Stimulated activated CD8-positive, alpha-beta memory T cell treated with anti-CD3 and anti-CD28 coated beads, Interleukin-12 subunit alpha, Interleukin-12 subunit beta, amount 100 ng/mL, for 1 hour (primary cell): ENCODE results near the gene FAM13A.
"Not testable (repeated sequence)": the region's sequence is repeated elsewhere in the genome, so short reads cannot be mapped to it uniquely, and the experiment has no call there.

Source experiments
- DNase-seq: peaks from one replicate; pipeline ENCODE4 v3.0.0-alpha.2; 2020; ENCODE audit warnings: low read depth

Gene FAM13A

GRCh38 chr4:88998891-88999290 is 58.1 kb downstream of the FAM13A start:
- DNase-seq, result no peak

- DNase-seq, result no peak
Observed at GRCh38 chr4:88998001-88998400, 59.0 kb downstream of the FAM13A start.

GRCh38 chr4:88995874-88996273 is 61.1 kb downstream of the FAM13A start:
- DNase-seq, result no peak

GRCh38 chr4:88995257-88995656 is 61.7 kb downstream of the FAM13A start:
- not testable (repeated sequence) for DNase-seq

- no peak for DNase-seq
Observed at GRCh38 chr4:88993246-88993645, 63.7 kb downstream of the FAM13A start.

GRCh38 chr4:88991746-88992145 is 65.2 kb downstream of the FAM13A start:
- DNase-seq, result no peak

GRCh38 chr4:88989990-88990389 is 67.0 kb downstream of the FAM13A start:
- no peak for DNase-seq

GRCh38 chr4:88985088-88985773 is 71.8 kb downstream of the FAM13A start:
- no peak for DNase-seq

- DNase-seq, result no peak
Observed at GRCh38 chr4:88982757-88983156, 74.2 kb downstream of the FAM13A start.

GRCh38 chr4:88981993-88982392 is 75.0 kb downstream of the FAM13A start:
- no peak for DNase-seq

- DNase-seq, result no peak
Observed at GRCh38 chr4:88981556-88981955, 75.4 kb downstream of the FAM13A start.

- DNase-seq, result no peak
Observed at GRCh38 chr4:88979276-88979675, 77.7 kb downstream of the FAM13A start.

- DNase-seq, result no peak
Observed at GRCh38 chr4:88976775-88977035, 80.3 kb downstream of the FAM13A start.

GRCh38 chr4:88975958-88976774 is 80.8 kb downstream of the FAM13A start:
- no peak for DNase-seq

GRCh38 chr4:88971536-88971935 is 85.4 kb downstream of the FAM13A start:
- no peak for DNase-seq

GRCh38 chr4:88969746-88970145 is 87.2 kb downstream of the FAM13A start:
- no peak for DNase-seq

GRCh38 chr4:88969271-88969670 is 87.7 kb downstream of the FAM13A start:
- DNase-seq, result no peak

GRCh38 chr4:88967883-88968331 is 89.1 kb downstream of the FAM13A start:
- DNase-seq, result no peak

- no peak for DNase-seq
Observed at GRCh38 chr4:88965053-88965452, 91.9 kb downstream of the FAM13A start.

- no peak for DNase-seq
Observed at GRCh38 chr4:88964450-88964849, 92.5 kb downstream of the FAM13A start.

- no peak for DNase-seq
Observed at GRCh38 chr4:88963817-88964216, 93.2 kb downstream of the FAM13A start.

- DNase-seq, result no peak
Observed at GRCh38 chr4:88962396-88962795, 94.6 kb downstream of the FAM13A start.

- no peak for DNase-seq
Observed at GRCh38 chr4:88960576-88960975, 96.4 kb downstream of the FAM13A start.

GRCh38 chr4:88958080-88958479 is 98.9 kb downstream of the FAM13A start:
- no peak for DNase-seq
